ENCODE results near the gene CSGALNACT2. TPM values are rescaled to one million over a fixed set of nuclear protein-coding genes. Genes with fewer than 3 reads are reported as not detected.

Gene CSGALNACT2
- 20.5 and 26.3 TPM in 2 replicates for total RNA-seq

GRCh38 chr10:43138021-43138756 is at the start of gene CSGALNACT2:
CSGALNACT2 (plus strand) TSS chr10:43138445; CDS start chr10:43155150, 16,705 bp downstream.

Other genes starting within 250 kb of the CSGALNACT2 start
- gene RET, start 61.4 kb upstream of the CSGALNACT2 start, total RNA-seq = 0.30 and 0.74 TPM in 2 replicates
- 0.59 and 2.3 TPM in 2 replicates for gene RASGEF1A, start 128.6 kb downstream of the CSGALNACT2 start, total RNA-seq
- not detected in 2 replicates for gene FXYD4, start 233.2 kb downstream of the CSGALNACT2 start, total RNA-seq

Measured in smooth muscle cell of the umbilical artery (primary cell).